ENCODE data around the gene MED31. TPM values are rescaled to one million over a fixed set of nuclear protein-coding genes. Genes with fewer than 3 reads are reported as not detected.

Gene MED31
- total and polyA plus RNA-seq, 2 experiments from 2014 or later = 8.9 to 70.0 TPM

GRCh38 chr17:6603744-6604325 lies 47.6 kb downstream of the MED31 start:
- H2AFZ ChIP-seq = no peak overlapping the region

GRCh38 chr17:6602141-6602540 lies 49.3 kb downstream of the MED31 start:
- in situ Hi-C loops (cut with MboI) = no loop called here
- WGBS, 2 experiments (ENCODE audit: low coverage in 1 of 2, low lambda C conversion rate in 2 of 2, missing lambda C conversion rate in 2 of 2) = 77 to 82% methylated on average over 2 of the region's 2 CpGs
- peaks cover 57% of the 10 kb centered on the region for H3K36me3 ChIP-seq (ENCODE audit: low read depth)
- H3K4me1 ChIP-seq (ENCODE audit: insufficient read depth) = no peaks in the 10 kb centered on the region
- DNase-seq = no peak
- 0 out of 2 replicates have a peak, but pooled peaks cover 8% of the 10 kb centered on the region for H3F3A ChIP-seq (ENCODE audit: insufficient read depth)
- H3K27ac ChIP-seq = no peak overlapping the region
- H3K79me2 ChIP-seq (ENCODE audit: insufficient read depth) = peaks cover 34% of the 10 kb centered on the region
- no peak overlapping the region for H2AFZ ChIP-seq
- H3K9me2 ChIP-seq (ENCODE audit: insufficient read depth) = no peaks in the 10 kb centered on the region
- H3K27me3 ChIP-seq (replicated peaks; ENCODE audit: insufficient read depth) = no peaks in the 10 kb centered on the region
- no peak overlapping the region for H3K9ac ChIP-seq
- H3K9me3 ChIP-seq (ENCODE audit: low read depth) = no peaks in the 10 kb centered on the region
- no peak for TF ChIP-seq EZH2phosphoT487 (IDR thresholded peaks at IDR 0.05; ENCODE audit: insufficient read depth, low read depth)
- TF ChIP-seq EZH2 (IDR thresholded peaks at IDR 0.05; ENCODE audit: insufficient read depth, poor library complexity, severe bottlenecking) = no peak
- no peak overlapping the region for H3K4me3 ChIP-seq
- no peak overlapping the region for H3K4me2 ChIP-seq (ENCODE audit: unreplicated experiment)
- H4K20me1 ChIP-seq (ENCODE audit: insufficient read depth) = no peaks in the 10 kb centered on the region

More at GRCh38 chr17:6603744-6604325, 47.6 kb downstream of the MED31 start:
- no peak overlapping the region for H3K4me2 ChIP-seq (ENCODE audit: unreplicated experiment)
- no peak overlapping the region for H3K4me3 ChIP-seq
- no peaks in the 10 kb centered on the region for H3K27me3 ChIP-seq (replicated peaks; ENCODE audit: insufficient read depth)
- peaks cover 7% of the 10 kb centered on the region for H3K4me1 ChIP-seq (ENCODE audit: insufficient read depth)
- no peaks in the 10 kb centered on the region for H3K9me3 ChIP-seq (ENCODE audit: low read depth)
- H4K20me1 ChIP-seq (ENCODE audit: insufficient read depth) = no peaks in the 10 kb centered on the region
- H3K79me2 ChIP-seq (ENCODE audit: insufficient read depth) = peaks cover 34% of the 10 kb centered on the region
- H3K36me3 ChIP-seq (ENCODE audit: low read depth) = peaks cover 59% of the 10 kb centered on the region
- no peak overlapping the region for H3K27ac ChIP-seq
- in situ Hi-C loops (cut with MboI) = no loop called here
- H3F3A ChIP-seq (ENCODE audit: insufficient read depth) = no peaks in the 10 kb centered on the region
- no peaks in the 10 kb centered on the region for H3K9me2 ChIP-seq (ENCODE audit: insufficient read depth)
- no peak for TF ChIP-seq EZH2 (IDR thresholded peaks at IDR 0.05; ENCODE audit: insufficient read depth, poor library complexity, severe bottlenecking)
- TF ChIP-seq EZH2phosphoT487 (IDR thresholded peaks at IDR 0.05; ENCODE audit: insufficient read depth, low read depth) = no peak
- WGBS, 2 experiments (ENCODE audit: low coverage in 1 of 2, low lambda C conversion rate in 2 of 2, missing lambda C conversion rate in 2 of 2) = 63 to 71% methylated on average over 3 of the region's 3 CpGs
- H3K9ac ChIP-seq = no peak overlapping the region
- DNase-seq = no peak

GRCh38 chr17:6599364-6599763 lies 52.0 kb downstream of the MED31 start:
- no peak overlapping the region for H3K27ac ChIP-seq
- H4K20me1 ChIP-seq (ENCODE audit: insufficient read depth) = no peaks in the 10 kb centered on the region
- H3K9ac ChIP-seq = no peak overlapping the region
- H3F3A ChIP-seq (ENCODE audit: insufficient read depth) = peaks cover 8% of the 10 kb centered on the region; the same call in 1 of the 2 replicates
- peaks cover 34% of the 10 kb centered on the region for H3K79me2 ChIP-seq (ENCODE audit: insufficient read depth)
- no peak for TF ChIP-seq EZH2phosphoT487 (IDR thresholded peaks at IDR 0.05; ENCODE audit: insufficient read depth, low read depth)
- no peak for TF ChIP-seq EZH2 (IDR thresholded peaks at IDR 0.05; ENCODE audit: insufficient read depth, poor library complexity, severe bottlenecking)
- no peaks in the 10 kb centered on the region for H3K27me3 ChIP-seq (replicated peaks; ENCODE audit: insufficient read depth)
- no peak for DNase-seq
- in situ Hi-C loops (cut with MboI) = no loop called here
- H3K4me1 ChIP-seq (ENCODE audit: insufficient read depth) = no peaks in the 10 kb centered on the region
- peaks cover 73% of the 10 kb centered on the region for H3K36me3 ChIP-seq (ENCODE audit: low read depth)
- no peak overlapping the region for H2AFZ ChIP-seq
- no peaks in the 10 kb centered on the region for H3K9me3 ChIP-seq (ENCODE audit: low read depth)
- no peak overlapping the region for H3K4me2 ChIP-seq (ENCODE audit: unreplicated experiment)
- no peaks in the 10 kb centered on the region for H3K9me2 ChIP-seq (ENCODE audit: insufficient read depth)
- H3K4me3 ChIP-seq = no peak overlapping the region

- no peak for DNase-seq
- H3K4me3 ChIP-seq = no peak overlapping the region
- H3K4me1 ChIP-seq (ENCODE audit: insufficient read depth) = peaks cover under 1% of the 10 kb centered on the region; the same call in 1 of the 2 replicates
- 97% methylated on average over 1 of the region's 1 CpG for WGBS, 2 experiments (ENCODE audit: low coverage in 1 of 2, low lambda C conversion rate in 2 of 2, missing lambda C conversion rate in 2 of 2)
- H2AFZ ChIP-seq = no peak overlapping the region
- H3F3A ChIP-seq (ENCODE audit: insufficient read depth) = peaks cover 11% of the 10 kb centered on the region
- in situ Hi-C loops (cut with MboI) = no loop called here
- no peaks in the 10 kb centered on the region for H3K27me3 ChIP-seq (replicated peaks; ENCODE audit: insufficient read depth)
- H3K9ac ChIP-seq = no peak overlapping the region
- H3K79me2 ChIP-seq (ENCODE audit: insufficient read depth) = peaks cover 23% of the 10 kb centered on the region; the same call in 1 of the 2 replicates
- no peaks in the 10 kb centered on the region for H3K9me3 ChIP-seq (ENCODE audit: low read depth)
- H3K27ac ChIP-seq = no peak overlapping the region
- no peaks in the 10 kb centered on the region for H3K9me2 ChIP-seq (ENCODE audit: insufficient read depth)
- no peak overlapping the region for H3K4me2 ChIP-seq (ENCODE audit: unreplicated experiment)
- no peaks in the 10 kb centered on the region for H4K20me1 ChIP-seq (ENCODE audit: insufficient read depth)
- TF ChIP-seq EZH2 (IDR thresholded peaks at IDR 0.05; ENCODE audit: insufficient read depth, poor library complexity, severe bottlenecking) (no peak), EZH2phosphoT487 (IDR thresholded peaks at IDR 0.05; ENCODE audit: insufficient read depth, low read depth) (no peak)
- peaks cover 69% of the 10 kb centered on the region for H3K36me3 ChIP-seq (ENCODE audit: low read depth)
These were observed 53.7 kb downstream of the MED31 start for GRCh38 chr17:6597727-6598126.
